ENCODE data around the gene CDKL1.
A peak's percentile ranks its signal among the peaks of the same experiment; 100 is the strongest.
"Not testable (repeated sequence)": the region's sequence is repeated elsewhere in the genome, so short reads cannot be mapped to it uniquely, and the experiment has no call there.

CDKL1 gene

DNA sequence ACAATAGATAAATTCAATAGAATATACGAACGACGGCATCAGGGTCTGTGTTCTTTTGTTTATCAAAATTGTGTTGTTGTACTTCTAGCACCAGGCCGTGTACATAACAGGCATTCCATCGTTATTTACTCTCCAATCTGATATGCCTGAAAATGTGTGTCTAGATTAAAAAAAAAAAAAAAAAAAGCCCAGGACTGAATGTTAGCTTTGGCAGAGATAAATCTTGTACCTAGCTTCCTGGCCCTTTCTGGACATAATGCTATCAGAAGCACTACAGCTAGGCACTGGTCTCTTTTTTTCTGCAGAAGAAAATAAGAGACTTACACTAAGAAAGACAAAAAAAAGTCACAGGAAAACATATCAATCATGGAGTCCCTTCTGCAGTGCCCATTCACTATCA, 37.0 kb downstream of the CDKL1 start:
- Mint-ChIP-seq H3K4me3 (no peak overlapping the region), H3K9me3 (no peaks in the 10 kb centered on the region), H3K4me1 (ENCODE audit: low read depth in 2 of 2) (peaks cover 20 to 26% of the 10 kb centered on the region in 2 donors), H3K36me3 (ENCODE audit: insufficient read depth) (peaks cover 19% of the 10 kb centered on the region), H3K27ac (peak overlapping the region; percentile 24 to 77), H3K27me3 (no peaks in the 10 kb centered on the region)
- DNase-seq: no peak
- no peak for ATAC-seq (replicated peaks)

DNA sequence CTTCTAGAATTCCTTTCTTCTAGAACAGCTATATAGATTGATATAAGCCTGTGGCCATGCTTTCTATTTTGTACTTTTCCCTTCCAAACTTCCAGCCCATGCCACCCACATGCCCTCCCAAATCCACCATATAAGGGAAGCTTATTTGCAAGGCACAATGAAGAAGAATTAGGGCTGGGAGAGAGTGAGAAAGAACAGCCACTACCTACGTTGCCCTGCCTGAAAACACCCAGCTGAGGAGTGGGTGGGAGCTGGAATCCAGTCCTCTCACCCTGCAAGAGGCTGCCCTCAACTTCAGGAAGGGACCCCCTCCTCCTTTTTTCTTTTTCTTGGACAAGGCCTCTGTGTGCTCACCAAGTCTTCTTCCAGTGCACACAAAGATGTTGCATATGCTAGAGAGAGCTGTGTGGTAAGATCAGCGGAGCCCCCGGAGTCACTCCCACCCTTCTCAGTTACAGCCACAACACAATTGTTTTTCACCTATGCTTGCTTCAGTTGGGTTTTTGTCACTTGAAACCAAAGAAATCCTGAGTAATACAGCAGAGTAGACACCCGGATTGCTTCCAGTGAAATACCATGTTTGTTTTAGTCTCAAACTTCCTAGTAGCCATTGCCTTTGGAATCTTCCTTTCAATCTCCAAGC, 38.8 kb downstream of the CDKL1 start:
- no peak for ATAC-seq (replicated peaks)
- peak overlapping the region in 1 of 2 donors; percentile 33 for H3K27ac Mint-ChIP-seq
- no peak for DNase-seq
- no peaks in the 10 kb centered on the region for H3K27me3 Mint-ChIP-seq
- no peak overlapping the region for H3K4me3 Mint-ChIP-seq
- H3K4me1 Mint-ChIP-seq (ENCODE audit: low read depth in 2 of 2): peaks cover 10 to 16% of the 10 kb centered on the region in 2 donors
- peaks cover 21% of the 10 kb centered on the region for H3K36me3 Mint-ChIP-seq (ENCODE audit: insufficient read depth)
- H3K9me3 Mint-ChIP-seq: no peaks in the 10 kb centered on the region

- ATAC-seq (replicated peaks) (no peak), DNase-seq (no peak)
- H3K27ac Mint-ChIP-seq: peak overlapping the region in 1 of 2 donors; percentile 7
- H3K4me3 Mint-ChIP-seq: no peak overlapping the region
- peaks cover 22% of the 10 kb centered on the region for H3K36me3 Mint-ChIP-seq (ENCODE audit: insufficient read depth)
- H3K4me1 Mint-ChIP-seq (ENCODE audit: low read depth in 2 of 2): peaks cover 4 to 9% of the 10 kb centered on the region in 2 donors
- no peaks in the 10 kb centered on the region for H3K9me3 Mint-ChIP-seq
- no peaks in the 10 kb centered on the region for H3K27me3 Mint-ChIP-seq
Measured at GRCh38 chr14:50357124-50357523, 39.6 kb downstream of the CDKL1 start.

GRCh38 chr14:50356283-50356682, 40.4 kb downstream of the CDKL1 start:
- DNase-seq; H3K27me3 Mint-ChIP-seq; ATAC-seq (replicated peaks); H3K4me1 Mint-ChIP-seq (ENCODE audit: low read depth in 2 of 2); H3K4me3 Mint-ChIP-seq; H3K9me3 Mint-ChIP-seq: not testable (repeated sequence)
- peaks cover 22% of the 10 kb centered on the region for H3K36me3 Mint-ChIP-seq (ENCODE audit: insufficient read depth)
- H3K27ac Mint-ChIP-seq: peak overlapping the region in 1 of 2 donors; percentile 36

GRCh38 chr14:50355692-50356091, 41.0 kb downstream of the CDKL1 start:
- Mint-ChIP-seq H3K36me3 (ENCODE audit: insufficient read depth) (peaks cover 22% of the 10 kb centered on the region), H3K9me3 (no peaks in the 10 kb centered on the region)

GRCh38 chr14:50354527-50354926, 42.2 kb downstream of the CDKL1 start:
- H3K4me1 Mint-ChIP-seq (ENCODE audit: low read depth in 2 of 2): peaks cover 2 to 3% of the 10 kb centered on the region in 2 donors
- ATAC-seq (replicated peaks): no peak

More at GRCh38 chr14:50355692-50356091, 41.0 kb downstream of the CDKL1 start:
- DNase-seq (no peak), ATAC-seq (replicated peaks) (no peak)
- Mint-ChIP-seq H3K27me3 (no peaks in the 10 kb centered on the region), H3K27ac (peak overlapping the region in 1 of 2 donors; percentile 36), H3K4me3 (no peak overlapping the region), H3K4me1 (ENCODE audit: low read depth in 2 of 2) (peaks cover 4 to 9% of the 10 kb centered on the region in 2 donors)

DNA sequence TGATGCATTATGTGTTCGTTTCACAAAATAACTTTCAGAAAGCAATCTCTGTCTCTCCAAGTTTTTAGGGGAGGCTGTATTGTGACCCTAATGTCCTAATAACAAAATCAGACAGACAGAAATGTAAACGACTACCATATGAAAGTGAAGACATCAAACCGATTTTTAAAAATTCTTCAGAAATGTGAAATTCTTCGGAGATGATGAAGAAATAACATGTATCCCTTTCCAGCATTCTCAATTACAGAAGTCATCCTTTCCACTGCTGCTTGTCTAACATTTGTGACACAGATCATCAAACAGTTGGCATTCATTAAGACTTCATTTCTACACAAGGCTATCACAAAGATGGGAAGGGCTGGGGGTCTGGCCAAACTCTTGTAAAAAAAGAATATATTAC, 43.6 kb downstream of the CDKL1 start:
- Mint-ChIP-seq H3K27me3 (no peaks in the 10 kb centered on the region), H3K4me1 (ENCODE audit: low read depth in 2 of 2) (peaks cover 2 to 3% of the 10 kb centered on the region in 2 donors), H3K4me3 (no peak overlapping the region), H3K27ac (no peak overlapping the region), H3K36me3 (ENCODE audit: insufficient read depth) (peaks cover 13% of the 10 kb centered on the region), H3K9me3 (no peaks in the 10 kb centered on the region)
- DNase-seq: no peak
- no peak for ATAC-seq (replicated peaks)

More at GRCh38 chr14:50354527-50354926, 42.2 kb downstream of the CDKL1 start:
- Mint-ChIP-seq H3K27me3 (no peaks in the 10 kb centered on the region), H3K4me3 (no peak overlapping the region), H3K9me3 (no peaks in the 10 kb centered on the region), H3K36me3 (ENCODE audit: insufficient read depth) (peaks cover 22% of the 10 kb centered on the region), H3K27ac (no peak overlapping the region)
- DNase-seq: no peak

- Mint-ChIP-seq H3K9me3 (no peaks in the 10 kb centered on the region), H3K27me3 (no peaks in the 10 kb centered on the region), H3K4me1 (ENCODE audit: low read depth in 2 of 2) (peaks cover 2% of the 10 kb centered on the region in 2 donors), H3K27ac (no peak overlapping the region), H3K4me3 (no peak overlapping the region), H3K36me3 (ENCODE audit: insufficient read depth) (peaks cover 9% of the 10 kb centered on the region)
- no peak for DNase-seq
- no peak for ATAC-seq (replicated peaks)
Measured at GRCh38 chr14:50352584-50352983, 44.1 kb downstream of the CDKL1 start.

DNA sequence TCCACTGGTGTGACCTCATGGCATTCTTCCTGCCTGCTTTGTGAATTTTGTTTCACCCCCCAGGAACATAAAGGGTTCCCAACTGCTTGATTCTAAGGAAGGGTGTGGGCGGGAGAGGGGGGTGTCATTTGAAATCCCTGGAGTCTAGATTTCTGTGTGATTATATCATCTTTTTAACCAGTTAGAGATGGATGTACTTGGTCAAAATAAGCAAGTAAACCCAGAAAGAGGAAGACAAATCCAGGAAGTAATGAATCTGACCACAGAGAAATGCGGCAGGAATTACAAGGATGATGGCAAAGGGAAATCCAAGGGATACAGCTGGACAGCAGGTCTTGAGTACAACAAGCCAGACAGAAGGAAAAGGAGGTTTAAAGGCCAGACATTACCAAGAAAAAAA, 45.7 kb downstream of the CDKL1 start:
- Mint-ChIP-seq H3K27me3 (no peaks in the 10 kb centered on the region), H3K36me3 (ENCODE audit: insufficient read depth) (peaks cover 9% of the 10 kb centered on the region), H3K27ac (peak overlapping the region in 1 of 2 donors; percentile 17), H3K4me1 (ENCODE audit: low read depth in 2 of 2) (peaks cover 0 to 2% of the 10 kb centered on the region in 2 donors), H3K9me3 (no peaks in the 10 kb centered on the region), H3K4me3 (no peak overlapping the region)
- ATAC-seq (replicated peaks) (no peak), DNase-seq (no peak)

DNA sequence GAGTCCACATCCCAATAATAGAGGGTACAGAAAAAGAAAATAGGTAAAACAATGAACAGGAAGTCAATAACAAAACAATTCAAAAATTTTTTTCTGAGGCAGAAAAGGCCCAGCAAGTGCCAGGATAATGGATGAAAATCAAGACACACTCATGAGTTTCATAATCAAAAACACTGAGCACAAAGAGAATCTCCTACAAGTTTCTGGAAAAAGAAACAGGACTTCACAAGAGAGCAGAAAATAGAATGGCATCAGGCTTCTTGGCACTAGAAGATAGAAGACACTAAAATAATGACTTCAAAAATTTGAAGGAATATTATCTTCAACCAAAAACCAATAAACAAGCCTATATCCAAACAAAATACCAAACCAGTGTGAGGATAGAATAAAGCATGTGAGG, 47.7 kb downstream of the CDKL1 start:
- Mint-ChIP-seq H3K4me3 (no peak overlapping the region), H3K27me3 (no peaks in the 10 kb centered on the region), H3K27ac (peak overlapping the region in 1 of 2 donors; percentile 8), H3K9me3 (no peaks in the 10 kb centered on the region), H3K36me3 (ENCODE audit: insufficient read depth) (peaks cover 6% of the 10 kb centered on the region), H3K4me1 (ENCODE audit: low read depth in 2 of 2) (peaks cover 2 to 5% of the 10 kb centered on the region in 2 donors)
- DNase-seq (no peak), ATAC-seq (replicated peaks) (no peak)

- no peak for DNase-seq
- Mint-ChIP-seq H3K36me3 (ENCODE audit: insufficient read depth) (peaks cover 3% of the 10 kb centered on the region), H3K4me3 (no peak overlapping the region), H3K4me1 (ENCODE audit: low read depth in 2 of 2) (peaks cover 6 to 9% of the 10 kb centered on the region in 2 donors), H3K9me3 (no peaks in the 10 kb centered on the region), H3K27ac (peak overlapping the region in 1 of 2 donors; percentile 26), H3K27me3 (no peaks in the 10 kb centered on the region)
- ATAC-seq (replicated peaks): no peak
Measured at GRCh38 chr14:50347521-50347920, 49.2 kb downstream of the CDKL1 start.

DNA sequence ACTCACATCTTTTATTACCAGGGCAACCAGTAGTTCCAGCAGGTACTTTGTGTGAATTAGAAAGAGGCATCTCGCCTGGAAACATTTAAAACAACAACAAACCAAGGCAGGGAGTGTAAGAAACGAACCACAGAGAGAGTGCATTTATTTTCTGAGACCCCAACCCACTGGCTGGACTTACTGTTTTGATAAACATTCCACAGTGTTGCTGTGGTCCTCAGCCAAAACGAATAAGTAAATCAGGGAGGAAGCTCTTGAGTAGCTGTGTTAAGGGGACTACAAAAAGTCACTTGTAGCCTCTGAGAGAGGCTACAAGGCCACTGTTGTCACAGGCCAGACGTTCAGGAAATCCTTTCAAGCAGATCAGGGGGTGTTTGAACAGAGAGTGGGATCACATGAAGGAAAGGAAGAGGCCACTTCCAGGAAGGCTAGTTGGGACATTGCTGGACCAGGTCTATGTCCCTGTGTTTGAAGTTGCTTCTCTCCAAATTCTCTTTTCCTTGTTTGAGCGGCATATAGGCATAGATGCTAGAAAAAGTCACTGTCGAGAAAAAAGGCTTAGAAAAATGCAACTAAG, 50.7 kb downstream of the CDKL1 start:
- DNase-seq (no peak), ATAC-seq (replicated peaks) (no peak)
- H3K4me3 Mint-ChIP-seq: no peak overlapping the region
- no peak overlapping the region for H3K27ac Mint-ChIP-seq
- H3K9me3 Mint-ChIP-seq: no peaks in the 10 kb centered on the region
- H3K36me3 Mint-ChIP-seq (ENCODE audit: insufficient read depth): peaks cover 2% of the 10 kb centered on the region
- no peaks in the 10 kb centered on the region for H3K27me3 Mint-ChIP-seq
- H3K4me1 Mint-ChIP-seq (ENCODE audit: low read depth in 2 of 2): peaks cover 6 to 9% of the 10 kb centered on the region in 2 donors

GRCh38 chr14:50344876-50345563, 51.7 kb downstream of the CDKL1 start:
- peaks cover 6 to 9% of the 10 kb centered on the region in 2 donors for H3K4me1 Mint-ChIP-seq (ENCODE audit: low read depth in 2 of 2)
- peaks cover 3% of the 10 kb centered on the region for H3K36me3 Mint-ChIP-seq (ENCODE audit: insufficient read depth)
- H3K27ac Mint-ChIP-seq: peak overlapping the region in 1 of 2 donors; percentile 68
- H3K9me3 Mint-ChIP-seq: no peaks in the 10 kb centered on the region
- H3K4me3 Mint-ChIP-seq: no peak overlapping the region
- no peaks in the 10 kb centered on the region for H3K27me3 Mint-ChIP-seq
- ATAC-seq (replicated peaks) (no peak), DNase-seq (no peak)
